Activated CD4-positive, alpha-beta T cell treated with anti-CD3 and anti-CD28 coated beads for 4 hours (primary cell): Measurements from ENCODE around the gene CREB5.
"Not testable (repeated sequence)": the region's sequence is repeated elsewhere in the genome, so short reads cannot be mapped to it uniquely, and the experiment has no call there.

Experiments
- DNase-seq, 2 donors: peaks; one replicate each; pipeline ENCODE4 v3.0.0-alpha.2; 2020

The CREB5 gene

GRCh38 chr7:28793381-28794085 lies 381.2 kb downstream of the CREB5 start:
- no peak for DNase-seq

GRCh38 chr7:28798274-28798673 lies 386.0 kb downstream of the CREB5 start:
- DNase-seq: no peak

- no peak for DNase-seq
These were observed 387.3 kb downstream of the CREB5 start for GRCh38 chr7:28799619-28800018.

- DNase-seq: no peak
These were observed 387.8 kb downstream of the CREB5 start for GRCh38 chr7:28800150-28800549.

- no peak for DNase-seq
These were observed 390.1 kb downstream of the CREB5 start for GRCh38 chr7:28802450-28802849.

- no peak for DNase-seq
These were observed 391.8 kb downstream of the CREB5 start for GRCh38 chr7:28804157-28804556.

- no peak for DNase-seq
These were observed 392.7 kb downstream of the CREB5 start for GRCh38 chr7:28804990-28805389.

GRCh38 chr7:28806841-28807240 lies 394.5 kb downstream of the CREB5 start:
- DNase-seq: no peak

GRCh38 chr7:28807396-28807994 lies 395.2 kb downstream of the CREB5 start:
- DNase-seq: no peak

- DNase-seq: no peak
These were observed 396.6 kb downstream of the CREB5 start for GRCh38 chr7:28808796-28809533.

GRCh38 chr7:28811008-28811407 lies 398.7 kb downstream of the CREB5 start:
- DNase-seq: no peak

GRCh38 chr7:28811701-28812430 lies 399.5 kb downstream of the CREB5 start:
- DNase-seq: no peak

GRCh38 chr7:28812616-28813015 lies 400.3 kb downstream of the CREB5 start:
- DNase-seq: no peak

GRCh38 chr7:28813243-28813962 lies 401.1 kb downstream of the CREB5 start:
- DNase-seq: no peak

GRCh38 chr7:28815369-28815927 lies 403.1 kb downstream of the CREB5 start:
- DNase-seq: no peak

- no peak for DNase-seq
These were observed 403.6 kb downstream of the CREB5 start for GRCh38 chr7:28815928-28816373.

GRCh38 chr7:28818996-28819395 lies 406.7 kb downstream of the CREB5 start:
- no peak for DNase-seq

GRCh38 chr7:28823582-28823981 lies 411.3 kb downstream of the CREB5 start:
- no peak for DNase-seq

GRCh38 chr7:28825817-28826448 lies 413.6 kb downstream of the CREB5 start:
- not testable (repeated sequence) for DNase-seq

GRCh38 chr7:28830846-28831245 lies 418.5 kb downstream of the CREB5 start:
- no peak for DNase-seq

GRCh38 chr7:28832669-28833068 lies 420.4 kb downstream of the CREB5 start:
- no peak for DNase-seq

- DNase-seq: no peak
These were observed 423.5 kb downstream of the CREB5 start for GRCh38 chr7:28835800-28836199.
